ENCODE results near the gene TMEM117.

TMEM117 gene

GRCh38 chr12:43835656-43836474 is at the start of gene TMEM117:
Gene TMEM117, plus strand, starts transcription at chr12:43836081.
- Mint-ChIP-seq H3K27ac (peak within 1 kb of the TSS; percentile 84 to 95), H3K9me3 (no peaks in the 10 kb centered on the region), H3K4me3 (peak within 1 kb of the TSS; percentile 70 to 89), H3K27me3 (no peaks in the 10 kb centered on the region), H3K4me1 (peaks cover 60% of the 10 kb centered on the region)
- peak; percentile 57 to 60 for DNase-seq
- peak; percentile 69 for ATAC-seq

- Mint-ChIP-seq H3K27ac (no peak overlapping the region), H3K27me3 (no peaks in the 10 kb centered on the region), H3K4me1 (no peaks in the 10 kb centered on the region), H3K9me3 (no peaks in the 10 kb centered on the region), H3K4me3 (no peak overlapping the region)
- ATAC-seq (no peak), DNase-seq (no peak)
These were observed 48.8 kb upstream of the TMEM117 start for GRCh38 chr12:43786899-43787693.

GRCh38 chr12:43789941-43790340 is 45.9 kb upstream of the TMEM117 start:
- no peaks in the 10 kb centered on the region for H3K4me1 Mint-ChIP-seq
- H3K27me3 Mint-ChIP-seq, result no peaks in the 10 kb centered on the region
- no peak overlapping the region for H3K27ac Mint-ChIP-seq
- no peak for ATAC-seq
- H3K9me3 Mint-ChIP-seq, result no peaks in the 10 kb centered on the region
- no peak overlapping the region for H3K4me3 Mint-ChIP-seq
- no peak for DNase-seq

- no peaks in the 10 kb centered on the region for H3K4me1 Mint-ChIP-seq
- ATAC-seq (no peak), DNase-seq (no peak)
- no peak overlapping the region for H3K4me3 Mint-ChIP-seq
- H3K27ac Mint-ChIP-seq, result peak overlapping the region in 1 of 2 donors; percentile 34
- no peaks in the 10 kb centered on the region for H3K27me3 Mint-ChIP-seq
- H3K9me3 Mint-ChIP-seq, result no peaks in the 10 kb centered on the region
These were observed 40.1 kb upstream of the TMEM117 start for GRCh38 chr12:43795716-43796280.

- Mint-ChIP-seq H3K27me3 (no peaks in the 10 kb centered on the region), H3K9me3 (no peaks in the 10 kb centered on the region), H3K4me3 (no peak overlapping the region), H3K27ac (no peak overlapping the region), H3K4me1 (no peaks in the 10 kb centered on the region)
- DNase-seq (no peak), ATAC-seq (no peak)
These were observed 38.2 kb upstream of the TMEM117 start for GRCh38 chr12:43797561-43798217.

- peaks cover 28% of the 10 kb centered on the region for H3K4me1 Mint-ChIP-seq
- no peaks in the 10 kb centered on the region for H3K27me3 Mint-ChIP-seq
- peak overlapping the region; percentile 60 to 99 for H3K27ac Mint-ChIP-seq
- no peaks in the 10 kb centered on the region for H3K9me3 Mint-ChIP-seq
- H3K4me3 Mint-ChIP-seq, result peak overlapping the region; percentile 91 to 94
- ATAC-seq, result no peak
- no peak for DNase-seq
These were observed 30.6 kb upstream of the TMEM117 start for GRCh38 chr12:43805149-43805859.

- ATAC-seq (peak; percentile 98), DNase-seq (peak; percentile 84 to 89)
- no peaks in the 10 kb centered on the region for H3K27me3 Mint-ChIP-seq
- peak within 1 kb of the TSS; percentile 91 to 94 for H3K4me3 Mint-ChIP-seq
- peak within 1 kb of the TSS; percentile 99 to 100 for H3K27ac Mint-ChIP-seq
- no peaks in the 10 kb centered on the region for H3K9me3 Mint-ChIP-seq
- peaks cover 31% of the 10 kb centered on the region for H3K4me1 Mint-ChIP-seq
These were observed 29.8 kb upstream of the TMEM117 start, which contains the start of gene TWF1 for GRCh38 chr12:43805860-43806736. Gene TWF1, minus strand, starts transcription at chr12:43806317. Its CDS starts 72 bp downstream, at chr12:43806245.

- H3K4me1 Mint-ChIP-seq, result peaks cover 37% of the 10 kb centered on the region
- ATAC-seq (no peak), DNase-seq (no peak)
- H3K27me3 Mint-ChIP-seq, result no peaks in the 10 kb centered on the region
- no peaks in the 10 kb centered on the region for H3K9me3 Mint-ChIP-seq
- peak overlapping the region; percentile 91 to 94 for H3K4me3 Mint-ChIP-seq
- peak overlapping the region; percentile 99 to 100 for H3K27ac Mint-ChIP-seq
These were observed 29.2 kb upstream of the TMEM117 start for GRCh38 chr12:43806737-43807072.

GRCh38 chr12:43807386-43807785 is 28.5 kb upstream of the TMEM117 start:
- DNase-seq, result no peak
- no peaks in the 10 kb centered on the region for H3K9me3 Mint-ChIP-seq
- peak overlapping the region; percentile 99 to 100 for H3K27ac Mint-ChIP-seq

GRCh38 chr12:43812057-43812456 is 23.8 kb upstream of the TMEM117 start:
- no peak overlapping the region for H3K27ac Mint-ChIP-seq
- H3K4me1 Mint-ChIP-seq, result peaks cover 31% of the 10 kb centered on the region
- H3K9me3 Mint-ChIP-seq, result no peaks in the 10 kb centered on the region
- no peak overlapping the region for H3K4me3 Mint-ChIP-seq
- no peak for DNase-seq
- ATAC-seq, result no peak
- H3K27me3 Mint-ChIP-seq, result no peaks in the 10 kb centered on the region

More at GRCh38 chr12:43807386-43807785, 28.5 kb upstream of the TMEM117 start:
- Mint-ChIP-seq H3K27me3 (no peaks in the 10 kb centered on the region), H3K4me1 (peaks cover 37% of the 10 kb centered on the region), H3K4me3 (peak overlapping the region; percentile 91 to 94)
- ATAC-seq, result no peak

- ATAC-seq, result no peak
- no peaks in the 10 kb centered on the region for H3K9me3 Mint-ChIP-seq
These were observed 23.0 kb upstream of the TMEM117 start for GRCh38 chr12:43812926-43813325.

GRCh38 chr12:43815416-43815815 is 20.5 kb upstream of the TMEM117 start:
- Mint-ChIP-seq H3K27me3 (no peaks in the 10 kb centered on the region), H3K9me3 (no peaks in the 10 kb centered on the region), H3K27ac (peak overlapping the region in 1 of 2 donors; percentile 72), H3K4me1 (peaks cover 15% of the 10 kb centered on the region), H3K4me3 (no peak overlapping the region)
- no peak for ATAC-seq
- no peak for DNase-seq

More at GRCh38 chr12:43812926-43813325, 23.0 kb upstream of the TMEM117 start:
- Mint-ChIP-seq H3K27ac (no peak overlapping the region), H3K27me3 (no peaks in the 10 kb centered on the region), H3K4me3 (no peak overlapping the region), H3K4me1 (peaks cover 26% of the 10 kb centered on the region)
- no peak for DNase-seq

GRCh38 chr12:43816168-43816567 is 19.7 kb upstream of the TMEM117 start:
- Mint-ChIP-seq H3K9me3 (no peaks in the 10 kb centered on the region), H3K27me3 (no peaks in the 10 kb centered on the region), H3K4me3 (no peak overlapping the region), H3K27ac (no peak overlapping the region), H3K4me1 (peaks cover 11% of the 10 kb centered on the region)
- DNase-seq, result peak in 1 of 2 donors; percentile 26
- ATAC-seq, result peak; percentile 87

- Mint-ChIP-seq H3K4me1 (no peaks in the 10 kb centered on the region), H3K4me3 (no peak overlapping the region), H3K9me3 (no peaks in the 10 kb centered on the region), H3K27ac (no peak overlapping the region), H3K27me3 (peaks cover 7% of the 10 kb centered on the region)
- DNase-seq (no peak), ATAC-seq (no peak)
These were observed 11.6 kb upstream of the TMEM117 start for GRCh38 chr12:43824207-43824775.

Measured in stimulated activated naive CD8-positive, alpha-beta T cell treated with anti-CD3 and anti-CD28 coated beads, Interleukin-15, amount 100 ng/mL, for 72 hours (primary cell).